Body of pancreas (tissue), 4 donors: ENCODE measurements around the gene LMTK2.

Experiments used
- POLR2A ChIP-seq, 3 donors: fragments of 450-650 bp; IDR thresholded peaks; one replicate each; pipeline ENCODE4 v1.6.1; 2016; ENCODE audit warnings: antibody characterized with exemption in 3 of 3, mild to moderate bottlenecking in 2 of 3
- TF ChIP-seq, protein P1 (sequence below), 7 experiments: fragments of 450-650 bp in 4 of 7; fragments of 200-600 bp in 3 of 7; sonication (generic) in 3 of 7; IDR thresholded peaks; one replicate each; pipeline ENCODE4 v1.5.1; 2016 to 2019; ENCODE audit warnings: antibody characterized with exemption in 7 of 7

DNA sequence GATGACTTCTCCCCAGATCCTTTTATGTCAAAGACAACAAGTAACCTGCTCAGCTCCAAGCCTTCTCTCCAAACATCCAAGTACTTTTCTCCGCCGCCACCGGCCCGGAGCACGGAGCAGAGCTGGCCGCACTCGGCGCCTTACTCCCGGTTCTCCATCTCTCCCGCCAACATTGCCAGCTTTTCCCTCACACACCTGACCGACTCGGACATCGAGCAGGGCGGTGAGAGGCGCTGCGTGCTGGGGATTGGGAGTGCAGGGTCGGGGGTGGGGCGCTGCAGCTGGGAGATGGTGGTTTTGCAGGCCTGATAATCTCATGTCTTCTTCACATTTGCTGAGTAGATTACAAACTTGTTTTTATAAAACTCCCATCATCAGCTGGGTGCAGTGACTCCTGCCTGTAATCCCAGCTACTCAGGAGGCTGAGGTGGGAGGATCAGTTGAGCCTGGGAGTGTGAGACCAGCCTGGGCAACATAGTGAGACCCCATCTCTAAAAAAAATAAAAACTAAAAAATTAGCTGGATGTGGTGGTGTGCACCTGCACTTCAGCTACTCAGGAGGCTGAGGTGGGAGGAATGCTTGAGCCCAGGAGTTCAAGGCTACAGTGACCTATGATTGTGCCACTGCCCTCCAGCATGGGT is 97.4 kb downstream of the LMTK2 start:
- TF ChIP-seq, protein P1, sequence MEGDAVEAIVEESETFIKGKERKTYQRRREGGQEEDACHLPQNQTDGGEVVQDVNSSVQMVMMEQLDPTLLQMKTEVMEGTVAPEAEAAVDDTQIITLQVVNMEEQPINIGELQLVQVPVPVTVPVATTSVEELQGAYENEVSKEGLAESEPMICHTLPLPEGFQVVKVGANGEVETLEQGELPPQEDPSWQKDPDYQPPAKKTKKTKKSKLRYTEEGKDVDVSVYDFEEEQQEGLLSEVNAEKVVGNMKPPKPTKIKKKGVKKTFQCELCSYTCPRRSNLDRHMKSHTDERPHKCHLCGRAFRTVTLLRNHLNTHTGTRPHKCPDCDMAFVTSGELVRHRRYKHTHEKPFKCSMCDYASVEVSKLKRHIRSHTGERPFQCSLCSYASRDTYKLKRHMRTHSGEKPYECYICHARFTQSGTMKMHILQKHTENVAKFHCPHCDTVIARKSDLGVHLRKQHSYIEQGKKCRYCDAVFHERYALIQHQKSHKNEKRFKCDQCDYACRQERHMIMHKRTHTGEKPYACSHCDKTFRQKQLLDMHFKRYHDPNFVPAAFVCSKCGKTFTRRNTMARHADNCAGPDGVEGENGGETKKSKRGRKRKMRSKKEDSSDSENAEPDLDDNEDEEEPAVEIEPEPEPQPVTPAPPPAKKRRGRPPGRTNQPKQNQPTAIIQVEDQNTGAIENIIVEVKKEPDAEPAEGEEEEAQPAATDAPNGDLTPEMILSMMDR (IDR thresholded peaks at IDR 0.05): no peak
- TF ChIP-seq POLR2A (IDR thresholded peaks at IDR 0.05): no peak
